Motor neuron (in vitro differentiated cells): ENCODE measurements around the gene PTPRH. TPM values are rescaled to one million over a fixed set of nuclear protein-coding genes. Genes with fewer than 3 reads are reported as not detected.
A peak's percentile ranks its signal among the peaks of the same experiment; 100 is the strongest.
"Not testable (repeated sequence)": the region's sequence is repeated elsewhere in the genome, so short reads cannot be mapped to it uniquely, and the experiment has no call there.

Source experiments
- ATAC-seq, 8 experiments: fragments of 200-7000 bp; cut with Tn5 transposase; replicated peaks in 6 of 8; 2 replicates each; pipeline ENCODE4 v1.8.0; 2021; ENCODE audit warnings: mild to moderate bottlenecking in 8 of 8, moderate library complexity in 8 of 8
- H3K27ac ChIP-seq, 2 donors: fragments of 250-450 bp; sonication (Bioruptor Pico); 2 replicates each; pipeline ENCODE4 v1.9.0; 2021; ENCODE audit warnings: antibody characterized with exemption in 2 of 2, mild to moderate bottlenecking in 2 of 2, moderate library complexity in 1 of 2
- H3K4me1 ChIP-seq, 2 donors: fragments of 250-450 bp; sonication (Bioruptor Pico); replicated peaks in 1 of 2; 2 replicates each; pipeline ENCODE4 v1.6.1; 2021; ENCODE audit warnings: antibody characterized with exemption in 2 of 2, mild to moderate bottlenecking in 2 of 2, moderate library complexity in 1 of 2
- H3K4me3 ChIP-seq, 5 donors: fragments of 250-450 bp; sonication (Bioruptor Pico); 2 replicates each; pipeline ENCODE4 v1.9.0; 2021; ENCODE audit warnings: antibody characterized with exemption in 5 of 5, mild to moderate bottlenecking in 5 of 5, moderate library complexity in 4 of 5
- WGBS, 10 experiments: fragments of 450-650 bp; shearing (Covaris generic); methylation state at CpG; one replicate each; pipeline ENCODE4 v1.0.0; 2022; 5-methylcytosine and 5-hydroxymethylcytosine counted together
- in situ Hi-C, 9 experiments: fragments of 400-800 bp; cut with MboI; loops; one replicate each; pipeline ENCODE4 v1.15.0; 2021; ENCODE audit warnings: low sequenced_read_pairs in 9 of 9, low pct_unique_long_range_greater_than_20kb in 2 of 9; ENCODE audit not compliant: unreplicated experiment in 9 of 9
- total RNA-seq, 8 experiments: library from RNA; unstranded; fragments of 300-600 nt; gene quantifications; 2 replicates each; pipeline versions ENCODE4 v1.2.3 to v1.2.4, GENCODE V29; 2022

Gene PTPRH
- total RNA-seq, 8 experiments from 2014 or later: 4.0 to 59.0 (median 18.1) TPM

- 95 to 100% (median 99%) methylated on average over 1 to 7 of the region's 25 CpGs; no CpG with 5 or more reads in 6 of the 10 experiments for WGBS, 10 experiments
- in situ Hi-C loops: no loop called here
Observed at GRCh38 chr19:55227241-55228014, 18.1 kb upstream of the PTPRH start.

DNA sequence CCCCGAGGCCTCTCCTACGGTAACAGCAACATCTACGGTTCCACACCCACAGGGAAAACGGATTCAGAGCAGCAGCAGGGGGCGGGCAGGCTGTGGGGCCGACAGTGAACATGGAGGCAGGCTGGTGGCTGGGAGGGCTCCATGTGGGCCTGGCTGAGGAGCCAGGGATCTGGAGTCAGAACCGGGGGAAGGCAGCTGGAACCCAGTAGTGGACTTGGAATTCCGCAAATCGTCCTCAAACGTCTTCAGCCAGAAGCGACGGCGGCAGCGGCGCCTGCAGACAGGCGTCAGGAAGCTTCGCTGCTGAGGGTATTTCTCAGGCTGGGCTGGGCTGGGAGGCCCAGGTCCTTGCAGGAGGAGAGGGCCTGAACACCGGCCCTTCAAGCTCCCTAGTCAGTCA lies 17.5 kb upstream of the PTPRH start:
- ATAC-seq: peak in 1 of 8 experiments; percentile 5
- in situ Hi-C loops: no loop called here
- H3K27ac ChIP-seq: no peak overlapping the region
- H3K4me1 ChIP-seq: no peaks in the 10 kb centered on the region
- WGBS, 10 experiments: 66 to 72% (median 70%) methylated on average over 2 to 5 of the region's 18 CpGs; no CpG with 5 or more reads in 7 of the 10 experiments
- no peak overlapping the region for H3K4me3 ChIP-seq

More at GRCh38 chr19:55227241-55228014, 18.1 kb upstream of the PTPRH start:
- no peak overlapping the region for H3K4me3 ChIP-seq
- ATAC-seq: peak in 6 of 8 experiments; percentile 10 to 22 (median 12)
- no peaks in the 10 kb centered on the region for H3K4me1 ChIP-seq
- H3K27ac ChIP-seq: no peak overlapping the region

DNA sequence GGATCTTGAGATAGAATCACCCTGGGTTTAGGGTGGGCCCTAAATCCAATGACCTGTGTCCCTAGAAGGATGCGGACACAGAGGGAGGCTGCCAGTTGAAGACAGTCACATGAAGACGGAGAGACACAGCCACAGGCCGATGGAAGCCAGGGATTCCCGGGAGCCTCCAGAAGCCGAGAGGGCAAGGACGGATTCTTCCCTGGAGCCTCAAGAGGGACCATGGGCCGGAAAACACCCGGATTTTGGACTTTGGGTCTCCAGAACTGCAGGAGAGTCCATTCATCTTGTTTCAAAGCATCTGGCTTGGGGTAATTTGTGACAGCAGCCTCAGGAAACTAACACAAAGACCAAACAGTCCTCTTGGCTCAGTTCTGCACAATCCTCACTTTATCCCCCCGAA lies 17.0 kb upstream of the PTPRH start:
- WGBS, 10 experiments: 60 to 85% (median 76%) methylated on average over 1 to 6 of the region's 9 CpGs; no CpG with 5 or more reads in 4 of the 10 experiments
- Histone ChIP-seq H3K27ac (no peak overlapping the region), H3K4me1 (no peaks in the 10 kb centered on the region), H3K4me3 (no peak overlapping the region)
- in situ Hi-C loops: no loop called here
- no peak for ATAC-seq

DNA sequence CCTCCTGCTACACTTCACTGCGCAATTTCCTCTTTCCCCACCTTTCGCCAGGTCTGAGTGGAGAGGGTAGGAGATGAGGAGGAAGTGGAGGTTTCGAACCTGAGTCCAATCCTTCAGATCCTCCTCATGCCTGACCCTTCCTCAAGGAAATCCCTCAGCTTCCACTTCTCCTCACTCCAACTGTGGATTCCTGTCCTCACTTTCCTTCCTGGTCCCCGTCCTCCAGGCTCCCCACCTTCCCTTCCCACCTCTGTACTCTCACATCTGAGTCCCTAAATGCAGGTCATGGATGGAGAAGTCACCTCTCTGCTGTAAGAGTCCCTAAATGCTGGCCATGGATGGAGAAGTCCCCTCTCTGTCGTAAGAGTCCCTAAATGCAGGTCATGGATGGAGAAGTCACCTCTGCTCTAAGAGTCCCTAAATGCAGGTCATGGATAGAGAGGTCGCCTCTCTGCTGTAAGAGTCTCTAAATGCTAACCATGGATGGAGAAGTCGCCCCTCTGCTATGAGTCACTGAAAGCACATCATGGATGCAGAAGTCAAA lies 16.2 kb upstream of the PTPRH start:
- ATAC-seq: no peak
- Histone ChIP-seq H3K27ac (no peak overlapping the region), H3K4me1 (no peaks in the 10 kb centered on the region), H3K4me3 (no peak overlapping the region)
- 57 to 100% (median 84%) methylated on average over 1 to 3 of the region's 7 CpGs; no CpG with 5 or more reads in 4 of the 10 experiments for WGBS, 10 experiments
- in situ Hi-C loops: no loop called here

DNA sequence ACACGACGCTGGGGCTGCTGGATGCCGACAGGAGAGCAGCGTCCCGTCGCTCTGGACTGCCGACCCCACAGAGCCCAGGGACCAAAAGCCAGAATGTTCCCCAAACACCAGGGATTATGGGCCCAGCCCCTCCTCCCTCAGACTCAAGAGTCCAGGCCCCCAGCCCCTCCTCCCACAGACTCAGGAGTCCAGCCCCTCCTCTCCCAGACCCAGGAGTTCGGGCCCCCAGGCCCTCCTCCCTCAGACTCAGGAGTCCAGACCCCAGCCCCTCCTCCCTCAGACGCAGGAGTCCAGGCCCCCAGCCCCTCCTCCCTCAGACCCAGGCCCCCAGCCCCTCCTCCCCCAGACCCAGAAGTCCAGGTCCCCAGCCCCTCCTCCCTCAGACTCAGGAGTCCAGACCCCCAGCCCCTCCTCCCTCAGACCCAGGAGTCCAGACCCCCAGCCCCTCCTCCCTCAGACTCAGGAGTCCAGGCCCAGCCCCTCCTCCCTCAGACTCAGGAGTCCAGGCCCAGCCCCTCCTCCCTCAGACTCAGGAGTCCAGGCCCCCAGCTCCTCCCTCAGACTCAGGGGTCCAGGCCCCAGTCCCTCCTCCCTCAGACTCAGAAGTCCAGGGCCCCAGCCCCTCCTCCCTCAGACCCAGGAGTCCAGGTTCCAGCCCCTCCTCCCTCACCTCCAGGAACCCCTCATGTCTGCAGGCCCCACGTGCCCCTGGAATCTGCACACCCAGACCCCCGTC lies 15.5 kb upstream of the PTPRH start:
- H3K4me3 ChIP-seq, H3K4me1 ChIP-seq, in situ Hi-C loops, ATAC-seq, H3K27ac ChIP-seq: not testable (repeated sequence)
- no CpG with 5 or more reads among the region's 11 CpGs for WGBS, 10 experiments

- Histone ChIP-seq H3K4me1 (no peaks in the 10 kb centered on the region), H3K4me3 (no peak overlapping the region), H3K27ac (no peak overlapping the region)
- in situ Hi-C loops: no loop called here
- ATAC-seq: peak in 4 of 8 experiments; percentile 7 to 22 (median 15)
- WGBS, 10 experiments: 40 to 60% methylated on average over 1 to 2 of the region's 26 CpGs; no CpG with 5 or more reads in 8 of the 10 experiments
Observed at GRCh38 chr19:55224038-55224665, 14.9 kb upstream of the PTPRH start.

- in situ Hi-C loops: no loop called here
- no peaks in the 10 kb centered on the region for H3K4me1 ChIP-seq
- H3K27ac ChIP-seq: no peak overlapping the region
- no peak overlapping the region for H3K4me3 ChIP-seq
- ATAC-seq: peak in 5 of 8 experiments; percentile 6 to 23 (median 22)
- WGBS, 10 experiments: 70 to 100% (median 96%) methylated on average over 1 to 10 of the region's 17 CpGs; no CpG with 5 or more reads in 6 of the 10 experiments
Observed at GRCh38 chr19:55223291-55224037, 14.2 kb upstream of the PTPRH start.

DNA sequence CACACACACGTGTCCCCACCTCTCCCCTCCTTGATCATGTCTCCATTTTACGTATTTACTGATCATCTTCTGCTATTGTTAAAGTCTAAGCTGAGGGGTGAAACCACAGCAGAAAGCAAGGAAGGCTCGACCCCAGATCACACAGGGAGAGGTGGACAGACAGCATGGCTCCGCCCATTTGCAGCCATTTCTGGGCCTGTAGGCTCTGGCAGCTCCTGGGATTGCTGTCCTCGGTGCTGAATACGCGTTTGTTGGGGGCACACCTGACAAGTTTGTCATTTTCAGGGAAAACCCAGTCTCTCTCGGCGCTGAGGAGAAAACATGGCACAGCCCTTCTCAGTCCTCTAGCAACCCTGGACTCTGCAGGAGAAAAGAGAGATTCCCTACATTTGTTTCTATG lies 11.2 kb upstream of the PTPRH start:
- H3K4me3 ChIP-seq: no peak overlapping the region
- no peak overlapping the region for H3K27ac ChIP-seq
- WGBS, 10 experiments: 53 to 90% (median 71%) methylated on average over 1 to 5 of the region's 9 CpGs; no CpG with 5 or more reads in 5 of the 10 experiments
- H3K4me1 ChIP-seq: peaks cover 8 to 10% of the 10 kb centered on the region in 2 donors
- in situ Hi-C loops: no loop called here
- no peak for ATAC-seq

DNA sequence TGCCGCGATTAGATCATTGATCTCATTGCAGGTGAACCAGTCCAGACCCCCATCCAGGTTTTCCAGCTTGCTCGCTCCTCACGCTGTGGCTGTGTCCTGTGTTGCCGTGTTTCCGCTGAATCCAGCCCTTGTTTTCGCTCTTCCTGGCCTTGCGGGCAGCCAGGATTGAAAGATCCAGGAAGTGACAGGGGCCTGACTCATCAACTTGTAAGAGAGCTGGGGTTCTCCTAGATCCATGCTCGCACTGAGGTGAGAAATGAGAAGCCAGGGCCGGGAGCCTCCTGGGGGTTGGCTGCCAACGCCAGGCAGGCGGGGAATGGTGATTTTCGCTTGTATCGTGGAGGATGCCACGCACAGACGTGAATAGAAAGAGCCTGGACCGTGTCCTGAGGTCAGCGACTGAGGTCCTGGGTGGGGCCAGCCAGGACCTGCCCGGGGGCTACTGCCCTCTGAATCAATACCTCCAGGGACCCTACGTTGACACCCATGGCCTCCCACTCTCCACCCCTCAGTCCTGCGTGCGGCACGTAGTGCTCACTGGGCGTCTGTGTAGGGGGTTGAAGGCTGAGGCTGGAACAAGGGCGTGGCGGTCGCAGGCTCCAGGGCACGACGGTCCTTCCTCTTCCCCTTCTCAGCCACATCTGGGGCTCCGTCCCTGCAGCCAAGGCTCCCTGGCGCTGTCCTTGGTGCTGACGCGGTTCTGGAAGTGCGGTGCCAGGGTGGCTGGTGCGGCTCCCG lies 7.3 kb upstream of the PTPRH start:
- 0 to 22% (median 5%) methylated on average over 2 to 17 of the region's 36 CpGs; no CpG with 5 or more reads in 3 of the 10 experiments for WGBS, 10 experiments
- peak overlapping the region; percentile 44 to 49 (median 47) for H3K4me3 ChIP-seq
- peak; percentile 85 to 93 (median 88) for ATAC-seq
- in situ Hi-C loops: no loop called here
- peaks cover 11 to 15% of the 10 kb centered on the region in 2 donors for H3K4me1 ChIP-seq
- H3K27ac ChIP-seq: peak overlapping the region; percentile 93

DNA sequence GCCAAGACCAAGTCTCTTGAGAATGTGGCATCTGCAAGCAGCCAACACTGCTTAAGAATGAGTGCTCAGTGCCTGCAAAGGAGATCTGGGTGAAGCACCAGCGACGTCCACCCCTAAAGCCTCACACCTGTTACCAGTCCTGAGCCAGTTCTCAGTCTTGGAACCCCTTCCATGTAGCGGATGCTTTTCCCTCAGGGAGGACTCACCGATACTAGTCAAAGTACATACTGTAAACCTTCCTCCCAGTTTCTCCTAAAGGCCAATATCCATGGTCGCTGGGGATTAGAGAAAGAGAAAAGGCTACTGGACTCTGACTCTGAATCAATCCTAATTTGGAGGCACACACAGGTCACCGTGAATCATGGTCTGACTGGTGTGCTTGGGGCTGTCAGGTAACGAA lies 4.2 kb upstream of the PTPRH start:
- in situ Hi-C loops: no loop called here
- ATAC-seq: no peak
- H3K4me1 ChIP-seq: peaks cover 19 to 31% of the 10 kb centered on the region in 2 donors
- 60 to 100% (median 76%) methylated on average over 1 to 7 of the region's 7 CpGs; no CpG with 5 or more reads in 2 of the 10 experiments for WGBS, 10 experiments
- no peak overlapping the region for H3K27ac ChIP-seq
- H3K4me3 ChIP-seq: no peak overlapping the region

GRCh38 chr19:55212447-55212846 lies 3.1 kb upstream of the PTPRH start:
- in situ Hi-C loops: no loop called here
- Histone ChIP-seq H3K4me1 (peaks cover 14 to 28% of the 10 kb centered on the region in 2 donors), H3K27ac (peak overlapping the region in 1 of 2 donors; percentile 43), H3K4me3 (no peak overlapping the region)
- peak in 6 of 8 experiments; percentile 4 to 55 (median 14) for ATAC-seq
- 11 to 93% (median 47%) methylated on average over 2 to 3 of the region's 3 CpGs; no CpG with 5 or more reads in 7 of the 10 experiments for WGBS, 10 experiments
